Left lobe of liver (tissue), 2 donors: Measurements from ENCODE around the gene AFDN. TPM values are rescaled to one million over a fixed set of nuclear protein-coding genes. Genes with fewer than 3 reads are reported as not detected.

ENCODE experiments used
- ATAC-seq: fragments of 200-7000 bp; cut with Tn5 transposase; one replicate; pipeline ENCODE4 v1.9.1; 2020; ENCODE audit warnings: mild to moderate bottlenecking, moderate library complexity
- DNase-seq: peaks from one replicate; pipeline ENCODE4 v3.0.0-alpha.2; 2020; ENCODE audit warnings: low spot score
- total RNA-seq: library from RNA; stranded (reverse); gene quantifications from one replicate; pipeline ENCODE4 v1.2.1, GENCODE V29; 2021
- donor health status: DM: no; HTN: no; CAD: no; lungs with moderate emphysema.
- donor health status: DM: no; HTN: yes; CAD: no.

The AFDN gene
- total RNA-seq, result 92.5 TPM

GRCh38 chr6:167826896-167827582, at the start of gene AFDN:
Gene AFDN, plus strand, starts transcription at chr6:167826911. Its CDS starts 222 bp downstream, at chr6:167827133.
- ATAC-seq (no peak), DNase-seq (peak; percentile 56)

DNA sequence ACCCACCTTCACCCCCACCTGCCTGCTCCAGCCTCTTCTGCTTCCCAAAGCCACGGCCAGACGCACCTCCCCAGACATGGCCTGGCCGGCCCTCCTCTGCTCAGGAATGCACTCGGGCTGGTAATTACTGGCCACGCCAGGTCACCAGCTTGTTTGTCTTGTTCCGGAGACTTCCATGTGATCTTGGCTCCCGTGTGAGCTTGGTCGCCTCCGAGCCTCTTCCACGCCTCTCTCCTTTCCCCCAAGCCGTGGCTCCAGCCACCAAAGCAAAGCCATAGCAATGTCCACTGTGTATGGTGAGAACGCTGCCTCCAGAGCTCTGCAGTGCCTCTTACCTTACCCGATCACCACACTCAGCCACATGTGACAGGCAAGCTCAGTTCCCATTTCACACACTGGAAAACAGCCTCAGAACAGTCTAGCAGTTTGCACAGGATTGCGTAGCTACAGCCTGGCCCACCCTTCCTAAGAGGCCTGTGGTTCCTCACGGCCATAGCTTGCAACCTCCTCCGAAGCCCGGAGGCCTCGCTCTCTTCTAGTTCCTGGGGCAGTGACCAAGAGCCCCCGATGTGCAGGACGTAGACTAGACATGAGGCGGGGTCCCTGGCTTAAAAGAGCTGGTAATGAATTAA, 48.1 kb upstream of the AFDN start:
- DNase-seq, result peak; percentile 63
- ATAC-seq, result peak; percentile 87

DNA sequence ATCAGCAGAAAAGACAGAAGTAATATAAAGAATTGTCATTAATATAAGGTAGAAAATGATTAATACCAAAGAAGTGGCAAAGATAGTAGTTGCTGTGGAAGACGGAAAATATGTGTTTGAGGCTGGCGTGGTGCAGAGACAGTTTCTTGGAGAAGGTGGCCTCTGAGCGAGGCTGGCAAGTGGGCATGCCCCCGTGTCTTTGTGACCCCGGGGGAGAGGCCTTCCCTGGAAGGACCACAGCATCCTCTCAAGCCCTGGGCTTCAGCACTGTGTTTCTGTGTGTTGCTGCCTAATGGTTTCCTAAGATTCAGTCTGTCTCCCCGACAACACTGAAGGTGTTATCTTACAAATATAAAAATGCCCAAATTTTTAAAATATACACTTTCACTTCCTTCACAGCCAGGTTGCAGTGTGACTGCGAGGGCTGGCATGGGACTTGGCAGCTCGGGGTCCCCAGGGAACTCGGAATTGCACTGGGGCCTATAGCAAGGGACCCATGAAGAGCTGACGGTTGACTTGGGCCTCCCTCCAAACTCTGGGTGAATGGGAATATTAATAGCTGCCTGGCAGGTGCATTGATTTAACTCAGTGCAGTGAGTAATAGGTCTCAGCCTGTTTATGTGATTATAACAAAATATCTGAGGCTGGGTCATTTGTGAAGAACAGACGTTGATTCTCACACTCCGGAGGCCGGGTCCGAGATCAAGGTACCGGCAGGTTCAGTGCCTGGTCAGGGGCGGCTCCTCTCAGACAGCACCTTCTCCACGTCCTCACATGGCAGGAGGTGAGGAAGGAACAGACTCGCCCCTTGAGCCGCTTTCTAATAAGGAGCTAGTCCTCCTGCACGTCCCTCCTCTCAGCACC, 47.4 kb upstream of the AFDN start:
- ATAC-seq (no peak), DNase-seq (no peak)

DNA sequence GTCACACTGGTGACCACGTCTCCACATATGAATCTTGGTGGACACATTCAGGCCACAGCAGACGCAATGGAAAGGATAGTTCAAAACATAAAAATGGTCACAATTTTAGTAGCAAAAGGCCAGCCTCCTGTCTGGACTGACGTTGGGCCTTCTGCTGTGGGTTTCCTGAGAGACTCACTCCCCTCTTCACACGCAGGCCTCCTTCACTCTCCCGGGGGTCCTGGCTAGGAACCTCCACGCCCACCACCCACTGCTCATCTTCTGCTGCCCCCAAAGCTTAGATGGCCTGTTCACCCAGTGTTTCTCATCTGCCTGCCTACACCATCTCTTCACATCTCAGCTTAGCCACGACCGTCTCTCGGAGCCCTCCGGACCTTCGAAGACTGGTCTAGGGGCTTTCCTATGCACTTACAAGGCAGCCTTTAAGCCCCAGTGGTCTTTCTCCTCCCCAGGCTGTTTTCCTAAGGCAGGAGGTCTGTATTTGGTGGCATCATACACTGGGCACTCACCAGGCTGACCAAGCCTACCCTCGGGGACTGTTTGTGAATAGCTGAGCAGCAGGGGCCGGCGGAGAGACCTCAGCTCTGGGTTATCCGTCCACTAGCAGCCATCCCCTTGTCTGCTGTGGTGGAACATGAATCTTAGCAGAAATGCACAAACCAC, 46.6 kb upstream of the AFDN start:
- DNase-seq (no peak), ATAC-seq (no peak)

GRCh38 chr6:167781066-167781767, 45.5 kb upstream of the AFDN start:
- ATAC-seq, result no peak
- no peak for DNase-seq

GRCh38 chr6:167781868-167782267, 44.8 kb upstream of the AFDN start:
- DNase-seq, result no peak
- no peak for ATAC-seq

DNA sequence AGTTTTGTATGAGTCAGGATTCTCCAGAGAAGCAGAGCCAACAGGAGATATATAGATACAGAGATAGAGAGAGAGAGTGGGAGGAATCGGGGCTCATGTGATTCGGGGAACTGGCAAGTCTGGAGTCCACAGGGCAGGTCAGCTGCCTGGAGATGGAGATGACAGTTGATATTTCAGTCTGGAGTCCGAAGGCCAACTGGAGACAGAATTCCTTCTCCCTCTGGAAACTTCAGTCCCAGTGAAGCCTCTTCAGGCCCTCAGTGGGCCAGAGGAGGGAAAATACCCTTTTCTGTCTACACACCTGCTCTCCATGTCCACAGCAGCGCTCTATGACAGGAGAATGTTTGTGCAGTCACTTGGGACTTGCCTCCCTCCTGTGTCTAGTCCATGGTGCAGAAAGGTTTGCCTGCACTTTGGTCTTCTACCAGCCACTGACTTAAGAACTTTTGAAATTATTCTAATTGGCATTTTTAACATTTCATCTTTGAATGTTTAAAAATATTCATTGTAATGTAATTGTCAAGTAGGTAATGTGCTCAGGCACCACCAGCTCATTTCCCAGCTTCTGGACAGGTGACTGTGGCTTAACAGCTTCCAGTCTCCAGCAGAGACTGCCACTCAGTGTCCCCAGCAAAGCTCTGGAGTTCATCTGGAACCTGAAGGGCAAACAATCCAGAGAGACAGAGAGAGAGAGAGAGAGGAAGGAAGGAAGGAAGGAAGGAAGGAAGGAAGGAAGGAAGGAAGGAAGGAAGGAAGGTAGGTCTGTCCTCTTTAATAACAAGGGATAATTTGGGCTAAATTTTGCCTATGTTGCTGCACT, 43.8 kb upstream of the AFDN start:
- ATAC-seq (peak; percentile 11), DNase-seq (peak; percentile 35)

GRCh38 chr6:167786853-167787675, 39.6 kb upstream of the AFDN start:
- peak; percentile 27 for ATAC-seq

GRCh38 chr6:167787896-167788562, 38.7 kb upstream of the AFDN start:
- DNase-seq, result no peak
- ATAC-seq, result no peak

More at GRCh38 chr6:167786853-167787675, 39.6 kb upstream of the AFDN start:
- DNase-seq, result no peak

- DNase-seq, result no peak
- ATAC-seq, result no peak
Observed at GRCh38 chr6:167788563-167788903, 38.2 kb upstream of the AFDN start.

GRCh38 chr6:167789358-167789757, 37.4 kb upstream of the AFDN start:
- no peak for DNase-seq
- peak; percentile 3 for ATAC-seq

- ATAC-seq (peak; percentile 64), DNase-seq (peak; percentile 90)
Observed at GRCh38 chr6:167791091-167791779, 35.5 kb upstream of the AFDN start.

- ATAC-seq (peak; percentile 27), DNase-seq (peak; percentile 72)
Observed at GRCh38 chr6:167791780-167792478, 34.8 kb upstream of the AFDN start.

- ATAC-seq (no peak), DNase-seq (no peak)
Observed at GRCh38 chr6:167793421-167793820, 33.3 kb upstream of the AFDN start.

- DNase-seq, result no peak
Observed at GRCh38 chr6:167794161-167795157, 32.3 kb upstream of the AFDN start.

GRCh38 chr6:167795321-167795811, 31.3 kb upstream of the AFDN start:
- ATAC-seq, result no peak
- DNase-seq, result no peak

More at GRCh38 chr6:167794161-167795157, 32.3 kb upstream of the AFDN start:
- no peak for ATAC-seq
